GM19438 (cell line): ENCODE data around the gene CLCN6.

Source experiments
- ATAC-seq: cut with Tn5 transposase; IDR thresholded peaks from one replicate; pipeline ENCODE4 v1.9.1; 2021; ENCODE audit warnings: low read depth; ENCODE audit not compliant: unreplicated experiment

Gene CLCN6

DNA sequence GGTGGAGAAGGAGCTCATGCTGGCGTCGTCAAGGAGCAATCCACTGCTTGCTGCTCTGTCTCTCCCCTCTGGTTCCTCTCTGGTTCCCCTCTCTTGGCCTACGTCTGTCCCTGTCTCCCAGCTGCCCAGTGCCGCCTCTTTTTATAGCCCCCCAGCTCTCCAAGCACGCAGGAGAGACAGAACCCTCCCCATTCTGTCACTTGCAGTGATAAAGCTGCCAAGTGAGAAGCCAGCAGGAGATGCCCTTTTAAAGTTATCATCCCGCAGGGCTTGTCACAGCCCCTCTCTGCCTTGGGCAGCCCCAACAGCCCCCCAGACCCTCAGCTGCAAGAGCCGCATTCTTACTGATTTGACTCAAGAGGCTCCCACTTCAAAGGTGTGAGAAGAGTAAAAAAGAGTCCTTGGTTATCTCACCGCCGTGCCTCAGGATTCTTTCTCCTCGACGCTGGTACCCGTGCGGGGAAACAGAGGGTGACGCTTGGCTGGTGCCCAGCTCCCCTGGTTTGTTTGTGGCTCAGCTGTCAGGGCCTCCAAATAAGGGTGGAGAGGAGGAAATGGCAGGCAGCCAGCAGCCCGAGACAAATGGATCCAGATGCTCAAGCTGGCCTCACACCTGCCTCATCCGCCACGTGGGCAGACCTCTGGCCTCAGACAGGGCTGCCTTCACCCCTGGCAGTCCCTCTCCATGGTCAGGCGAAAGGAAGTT lies 41.8 kb downstream of the CLCN6 start, which contains the start of gene NPPA:
TSS of gene NPPA (minus strand) at position 117 of the 706 bp plus-strand sequence. CDS start at position 18, 99 bp downstream.
- no peak for ATAC-seq

DNA sequence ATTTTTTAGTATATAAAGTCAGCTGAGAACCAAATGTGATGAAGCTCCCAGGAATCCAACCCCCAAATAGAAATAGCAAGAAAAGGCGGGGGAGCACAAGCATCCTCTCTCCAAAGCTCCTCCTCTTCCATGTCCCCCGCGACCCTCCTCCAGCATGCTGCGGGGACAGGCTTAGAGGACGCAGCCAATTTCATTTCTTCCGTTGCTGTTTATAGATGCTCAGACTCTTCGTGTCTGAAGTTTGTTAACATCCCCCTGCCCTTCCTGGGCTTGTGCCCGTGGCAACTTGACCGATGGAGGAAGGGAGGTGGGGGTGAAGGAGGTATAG lies 42.3 kb downstream of the CLCN6 start:
- no peak for ATAC-seq

DNA sequence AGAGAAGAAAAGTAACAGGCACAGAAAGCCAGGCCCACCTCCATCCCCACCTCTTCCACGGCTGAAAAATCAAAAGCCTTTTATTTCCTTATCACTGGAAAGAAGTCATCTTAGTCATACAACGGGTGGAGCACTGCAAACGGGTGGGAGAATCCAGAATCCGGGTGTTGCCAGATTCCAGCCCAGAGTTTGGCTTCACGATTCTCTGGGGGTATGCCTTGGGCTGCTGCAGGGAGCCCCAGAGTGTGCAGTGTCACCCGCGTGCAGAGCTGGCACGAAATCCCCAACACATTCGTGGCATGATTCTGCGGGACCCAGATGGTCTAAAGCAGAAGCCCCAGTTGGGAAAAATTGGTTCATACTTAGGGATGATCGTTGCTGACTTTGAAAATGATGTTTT lies 44.2 kb downstream of the CLCN6 start:
- ATAC-seq = no peak

DNA sequence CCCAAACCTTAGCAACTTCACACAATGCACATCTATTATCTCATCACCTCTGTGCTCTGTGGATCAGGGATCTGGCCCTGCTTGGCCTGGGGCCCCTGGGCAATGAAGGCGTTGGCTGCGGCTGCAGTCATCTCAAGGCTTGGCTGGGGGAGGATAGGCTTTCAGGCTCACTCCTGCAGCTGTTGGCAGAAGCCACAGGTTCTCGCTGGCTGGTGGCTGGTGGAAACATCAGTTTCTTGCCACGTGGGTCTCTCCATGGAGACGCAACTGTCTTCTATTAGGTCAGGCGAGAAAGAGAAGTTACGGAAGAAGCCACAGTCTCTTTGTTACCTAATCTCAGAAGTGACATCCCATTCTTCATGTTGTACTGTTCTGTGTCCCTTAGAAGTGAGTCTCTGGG lies 45.2 kb downstream of the CLCN6 start:
- no peak for ATAC-seq

DNA sequence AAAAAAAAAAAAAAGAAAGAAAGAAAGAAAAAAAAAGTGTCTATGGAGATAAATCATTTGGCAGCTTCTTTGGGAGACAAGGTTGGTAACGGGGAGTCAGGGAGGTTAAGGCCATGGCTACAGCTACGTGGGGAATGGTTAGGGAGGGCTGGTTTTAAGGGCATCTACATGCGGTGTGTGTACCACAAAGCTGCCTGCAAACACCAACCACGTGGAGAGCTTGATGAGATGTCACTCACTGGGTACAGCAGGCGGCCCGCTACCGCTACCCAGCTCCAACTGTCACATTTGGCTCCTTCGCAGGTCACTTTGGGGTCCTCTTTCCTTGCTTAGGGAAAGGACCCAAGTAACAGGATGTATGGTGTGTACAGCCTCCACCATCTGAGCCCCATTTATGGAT lies 48.5 kb downstream of the CLCN6 start:
- no peak for ATAC-seq

DNA sequence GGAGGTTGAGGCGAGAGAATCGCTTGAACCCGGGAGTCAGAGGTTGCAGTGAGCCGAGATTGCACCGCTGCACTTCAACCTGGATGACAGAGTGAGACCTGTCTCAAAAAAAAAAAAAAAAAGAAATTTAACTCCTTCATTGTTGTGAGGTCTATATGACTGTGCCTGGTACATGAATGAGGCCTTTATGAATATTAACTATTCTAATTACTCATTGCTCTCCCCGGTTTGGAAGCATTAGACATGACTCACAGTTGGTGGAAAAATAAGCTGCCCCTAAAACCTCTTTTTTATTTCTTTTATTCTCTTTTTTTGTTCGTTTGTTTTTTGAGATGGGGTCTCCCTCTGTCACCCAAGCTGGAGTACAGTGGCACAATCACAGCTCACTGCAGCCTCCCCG lies 49.4 kb downstream of the CLCN6 start:
- no peak for ATAC-seq

DNA sequence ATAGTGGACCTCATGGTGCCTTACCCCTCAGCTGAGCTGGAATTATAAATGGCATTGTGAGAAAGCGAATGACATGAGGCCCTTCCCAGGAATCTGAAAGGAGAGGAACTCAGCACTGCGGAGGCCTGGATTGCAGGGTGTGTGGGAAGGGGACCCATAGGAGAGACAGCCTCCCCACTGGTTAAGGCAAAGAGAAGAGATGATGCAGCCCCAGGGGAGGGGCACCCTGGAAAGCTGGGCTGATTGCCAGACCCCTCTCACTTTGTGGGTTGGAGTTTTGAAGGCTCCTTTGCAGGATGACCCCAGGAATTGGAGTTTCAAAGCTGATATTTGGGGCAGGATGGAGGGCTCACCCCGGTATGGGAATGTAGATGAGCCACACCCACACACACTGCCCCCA lies 50.7 kb downstream of the CLCN6 start:
- no peak for ATAC-seq

DNA sequence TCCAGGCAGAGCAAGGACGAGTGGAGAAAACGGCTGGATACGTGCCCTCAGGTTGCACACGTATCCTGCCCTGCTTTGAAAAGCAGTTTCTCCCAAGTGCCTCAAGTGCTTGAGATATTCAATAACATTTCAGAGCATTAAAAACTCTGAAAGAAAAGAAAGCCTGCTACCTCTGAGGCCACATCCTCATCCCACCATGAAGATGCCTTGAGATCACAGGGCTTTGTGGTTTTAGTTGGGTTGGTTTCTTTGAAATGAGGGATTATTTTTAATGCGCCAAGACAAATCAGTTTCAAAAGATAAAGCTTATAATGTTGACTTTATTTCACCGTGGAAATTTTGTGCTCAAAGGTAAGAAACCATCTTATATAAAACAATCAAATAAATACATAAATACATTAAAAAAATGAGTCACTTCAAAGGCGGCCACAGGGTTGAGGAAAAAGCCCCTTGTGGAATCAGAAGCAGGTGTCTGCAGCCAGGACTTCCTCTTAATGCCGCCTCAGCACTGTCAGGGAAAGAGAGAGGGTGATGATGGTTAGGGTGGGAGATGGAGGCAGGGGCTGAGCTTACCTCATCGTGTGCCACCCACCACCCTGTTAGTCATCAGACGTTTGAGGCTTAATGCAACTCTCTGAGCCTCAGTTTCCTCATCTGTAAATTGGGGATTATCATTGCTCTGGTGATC lies 51.3 kb downstream of the CLCN6 start:
- ATAC-seq = no peak

DNA sequence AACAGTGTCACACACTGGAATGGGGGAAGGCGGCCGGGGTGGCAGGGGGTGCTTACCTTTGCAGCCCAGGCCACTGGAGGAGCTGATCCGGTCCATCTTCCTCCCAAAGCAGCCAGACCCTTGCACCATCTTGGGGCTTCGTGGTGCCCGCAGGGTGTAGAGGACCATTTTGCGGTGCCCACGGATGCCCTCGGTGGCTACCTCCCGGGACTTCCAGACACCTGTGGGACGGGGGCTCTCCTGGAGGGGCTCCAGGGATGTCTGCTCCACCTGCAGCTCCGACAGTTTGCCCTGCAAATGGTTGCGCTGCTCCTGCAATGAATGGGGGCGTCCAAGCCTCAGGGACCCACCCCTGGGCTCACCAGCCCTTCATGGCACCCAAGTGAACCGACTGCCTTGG lies 52.2 kb downstream of the CLCN6 start:
- ATAC-seq = no peak

DNA sequence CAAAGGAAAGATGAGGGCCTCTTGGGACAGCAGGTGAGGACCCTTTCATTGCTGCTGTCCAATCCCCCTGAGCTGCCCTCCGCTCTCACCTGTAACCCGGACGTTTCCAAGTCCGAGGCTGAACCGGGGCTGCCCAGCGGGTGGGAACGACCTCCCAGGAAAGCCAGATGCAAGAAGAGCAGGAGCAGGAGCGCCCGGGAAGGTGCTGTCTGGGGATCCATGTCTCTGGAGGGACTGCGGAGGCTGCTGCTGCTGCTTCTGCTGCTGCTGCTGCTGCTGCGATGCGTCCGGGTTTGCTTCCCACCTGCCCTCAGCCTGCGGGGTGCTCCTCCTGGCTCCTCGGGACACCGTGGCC lies 52.6 kb downstream of the CLCN6 start, which contains the start of gene NPPB:
TSS of gene NPPB (minus strand) at position 333 of the 355 bp plus-strand sequence. CDS start at position 221, 112 bp downstream.
- ATAC-seq = no peak

DNA sequence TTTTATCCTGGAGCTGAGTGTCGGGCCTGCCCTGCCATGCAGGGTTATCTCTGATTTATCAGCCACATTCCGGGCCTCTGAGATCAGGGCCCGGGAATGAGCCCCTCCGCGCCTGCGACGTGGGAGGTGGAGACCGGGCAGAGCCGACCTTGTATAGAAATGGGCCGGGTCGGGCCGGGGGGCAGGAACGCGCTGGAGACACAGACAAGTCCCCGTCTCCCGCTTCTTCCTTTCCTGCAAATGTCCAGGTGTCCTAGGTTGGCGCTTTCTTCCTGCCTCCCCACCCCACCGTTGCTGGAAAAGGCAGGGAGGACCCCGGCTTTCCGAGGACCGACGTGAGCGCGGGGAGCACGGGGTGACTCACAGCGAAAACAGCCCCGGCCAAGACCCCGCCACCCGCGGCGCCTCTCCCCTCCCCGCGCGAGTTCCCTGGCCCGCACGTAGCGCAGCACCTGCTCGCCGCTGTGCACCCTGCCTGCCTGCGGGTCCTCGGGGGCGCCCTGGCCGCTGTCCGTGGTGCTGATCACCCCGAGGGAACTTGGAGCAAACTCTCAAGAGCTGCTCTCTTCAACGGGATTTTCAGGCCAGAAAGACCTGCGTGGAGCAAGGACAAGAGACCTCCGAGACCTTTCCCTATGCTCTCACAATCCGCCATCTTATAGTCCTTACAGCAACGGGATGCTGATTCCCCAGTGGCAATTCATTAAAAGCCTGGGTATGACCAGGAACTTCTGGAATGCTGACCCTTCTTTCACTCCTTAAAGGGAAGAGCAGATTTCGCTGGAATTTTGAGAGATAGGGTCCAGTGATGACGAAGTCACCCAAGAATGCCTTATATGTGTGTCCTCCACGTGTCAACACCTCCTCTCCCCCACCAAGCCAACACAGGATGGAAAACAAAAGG lies 53.2 kb downstream of the CLCN6 start:
- no peak for ATAC-seq

DNA sequence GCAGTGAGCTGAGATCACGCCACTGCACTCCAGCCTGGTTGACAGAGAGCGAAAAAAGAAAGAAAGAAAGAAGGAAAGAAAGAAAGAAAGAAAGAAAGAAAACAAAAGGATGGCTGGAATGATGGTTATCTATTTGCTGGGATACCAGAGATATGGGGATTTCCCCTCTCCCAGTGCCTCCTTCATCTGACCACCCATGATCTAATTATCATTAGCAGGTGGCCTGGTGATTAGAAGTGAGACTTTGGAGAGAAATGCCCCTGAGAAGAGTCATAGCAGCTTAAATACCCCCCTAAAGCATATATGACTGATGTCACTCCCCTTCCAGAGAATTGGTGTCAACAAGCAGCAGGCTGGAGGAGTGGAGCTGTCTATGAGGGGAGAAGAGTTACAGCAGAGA lies 54.1 kb downstream of the CLCN6 start:
- ATAC-seq = no peak

DNA sequence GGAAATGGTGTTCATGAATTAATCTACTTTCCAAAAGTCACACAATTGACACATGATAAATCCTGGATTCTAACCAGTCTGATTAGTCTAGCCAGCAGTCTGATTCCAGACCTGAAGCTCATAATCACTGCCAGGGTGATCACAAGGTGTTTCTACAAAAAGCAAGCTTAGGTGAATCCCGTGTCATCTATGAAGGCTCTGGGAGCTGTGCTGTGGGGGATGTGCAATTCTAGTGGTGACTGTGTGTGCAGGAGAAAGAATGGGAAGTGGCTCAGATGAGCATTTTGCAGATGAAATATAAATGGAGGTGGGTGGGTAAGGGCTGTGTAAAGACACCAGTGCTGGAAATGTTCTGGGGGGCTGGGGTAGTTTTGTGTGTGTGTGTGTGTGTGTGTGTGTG lies 54.6 kb downstream of the CLCN6 start:
- no peak for ATAC-seq

DNA sequence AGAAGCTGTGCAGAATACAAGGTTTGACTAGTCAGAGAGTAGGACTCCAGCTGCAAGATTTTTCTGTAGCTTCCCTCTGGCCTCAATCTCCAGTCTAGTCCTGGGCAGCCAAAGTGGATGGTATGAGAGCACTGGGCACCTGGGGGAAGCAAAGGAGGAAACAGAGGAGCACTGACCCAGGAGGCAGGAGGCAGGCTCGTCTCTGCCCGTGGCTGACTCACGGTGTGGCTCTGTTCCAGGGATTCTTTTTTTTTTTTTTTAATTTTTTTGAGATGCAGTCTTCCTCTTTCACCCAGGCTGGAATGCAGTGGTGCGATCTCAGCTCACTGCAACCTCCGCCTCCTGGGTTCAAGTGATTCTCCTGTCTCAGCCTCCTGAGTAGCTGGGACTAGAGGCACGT lies 56.9 kb downstream of the CLCN6 start:
- no peak for ATAC-seq

DNA sequence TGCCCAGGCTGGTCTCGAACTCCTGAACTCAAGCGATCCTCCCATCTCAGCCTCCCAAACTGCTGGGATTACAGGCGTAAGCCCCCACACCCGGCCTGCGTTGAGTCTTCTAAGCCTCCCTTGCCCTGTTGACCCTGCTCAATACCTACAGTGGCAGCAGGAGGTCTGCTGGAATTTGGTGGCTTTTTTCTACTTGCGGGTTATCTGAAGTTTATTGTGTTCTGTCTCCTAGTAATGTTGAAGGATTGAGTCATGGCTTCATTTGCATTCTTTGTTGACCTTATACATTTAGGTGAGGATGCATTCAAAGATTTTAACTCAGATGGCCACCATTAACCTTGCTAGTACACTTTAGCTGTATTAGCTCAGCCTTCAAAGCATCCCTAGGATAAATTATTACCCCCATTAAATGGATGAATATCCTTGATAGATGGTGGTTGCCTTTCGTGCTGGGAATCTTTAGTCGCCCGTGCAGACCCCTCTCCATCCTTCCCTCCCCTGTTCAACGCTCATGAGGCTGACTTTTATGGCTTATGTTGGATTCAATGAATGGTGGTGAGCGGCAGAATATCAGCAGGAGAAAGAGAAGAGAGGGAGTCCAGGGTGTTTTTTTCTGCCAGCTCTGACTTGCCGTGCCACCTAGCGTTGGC lies 62.5 kb downstream of the CLCN6 start:
- no peak for ATAC-seq

DNA sequence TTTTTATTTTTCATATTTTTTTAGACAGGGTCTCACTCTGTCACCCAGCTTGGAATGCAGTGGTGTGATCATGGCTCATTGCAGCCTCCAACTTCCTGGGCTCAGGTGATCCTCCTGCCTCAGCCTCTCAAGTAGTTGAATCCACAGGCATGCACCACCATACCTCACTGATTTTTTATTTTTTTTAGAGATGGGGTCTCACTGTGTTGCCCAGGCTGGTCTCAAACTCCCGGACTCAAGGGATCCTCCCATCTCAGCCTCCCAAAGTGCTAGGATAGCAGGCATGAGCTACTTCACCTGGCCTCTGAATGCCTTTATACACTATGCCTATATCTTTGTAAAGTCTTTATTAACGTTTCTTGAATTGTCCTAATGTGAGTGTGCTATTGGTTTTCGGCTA lies 63.1 kb downstream of the CLCN6 start:
- ATAC-seq = no peak

DNA sequence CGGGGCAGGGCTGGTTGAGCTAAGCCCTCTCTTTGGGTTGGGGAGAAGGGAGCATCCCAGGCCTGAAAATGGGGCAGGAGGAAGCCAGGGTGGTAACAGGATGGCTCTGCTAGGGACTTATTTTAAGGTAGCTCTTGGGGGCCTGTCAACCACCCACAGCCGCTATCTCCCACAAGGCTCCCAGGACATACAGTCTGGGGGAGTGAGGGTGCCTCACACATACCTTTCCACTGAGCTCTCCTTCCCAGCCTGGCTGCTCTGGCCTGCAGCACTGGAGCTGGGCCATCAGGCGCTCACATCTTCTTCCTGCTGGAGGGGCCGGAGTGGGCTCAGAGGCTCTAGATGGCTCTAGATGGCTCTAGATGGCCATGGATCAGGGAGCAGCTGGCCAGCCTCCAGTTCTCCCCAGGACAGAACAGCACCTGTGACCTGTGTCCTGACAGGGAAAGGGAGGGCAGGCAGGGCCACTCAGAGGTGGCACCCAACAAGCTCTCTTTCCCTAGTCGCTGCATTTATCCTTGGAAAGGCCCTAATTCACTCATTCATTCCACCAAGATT lies 63.7 kb downstream of the CLCN6 start:
- no peak for ATAC-seq

DNA sequence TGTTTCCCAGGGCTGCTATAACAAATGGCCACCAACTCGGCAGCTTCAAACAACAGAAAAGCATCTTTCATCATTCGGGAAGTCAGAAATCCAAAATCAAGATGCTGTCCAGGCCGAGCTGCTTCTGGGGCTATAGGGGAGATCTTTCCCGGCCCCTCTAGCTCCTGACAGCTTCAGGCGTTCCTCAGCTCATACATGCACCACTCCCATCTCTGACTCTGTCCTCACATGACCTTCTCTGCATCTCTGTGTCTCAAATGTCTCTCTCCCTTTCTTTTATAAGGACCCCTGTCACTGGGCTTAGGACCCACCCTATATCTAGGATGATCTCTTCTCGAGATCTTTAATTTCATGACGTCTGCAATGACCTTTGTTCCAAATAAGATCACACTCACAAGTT lies 66.6 kb downstream of the CLCN6 start:
- ATAC-seq = no peak

DNA sequence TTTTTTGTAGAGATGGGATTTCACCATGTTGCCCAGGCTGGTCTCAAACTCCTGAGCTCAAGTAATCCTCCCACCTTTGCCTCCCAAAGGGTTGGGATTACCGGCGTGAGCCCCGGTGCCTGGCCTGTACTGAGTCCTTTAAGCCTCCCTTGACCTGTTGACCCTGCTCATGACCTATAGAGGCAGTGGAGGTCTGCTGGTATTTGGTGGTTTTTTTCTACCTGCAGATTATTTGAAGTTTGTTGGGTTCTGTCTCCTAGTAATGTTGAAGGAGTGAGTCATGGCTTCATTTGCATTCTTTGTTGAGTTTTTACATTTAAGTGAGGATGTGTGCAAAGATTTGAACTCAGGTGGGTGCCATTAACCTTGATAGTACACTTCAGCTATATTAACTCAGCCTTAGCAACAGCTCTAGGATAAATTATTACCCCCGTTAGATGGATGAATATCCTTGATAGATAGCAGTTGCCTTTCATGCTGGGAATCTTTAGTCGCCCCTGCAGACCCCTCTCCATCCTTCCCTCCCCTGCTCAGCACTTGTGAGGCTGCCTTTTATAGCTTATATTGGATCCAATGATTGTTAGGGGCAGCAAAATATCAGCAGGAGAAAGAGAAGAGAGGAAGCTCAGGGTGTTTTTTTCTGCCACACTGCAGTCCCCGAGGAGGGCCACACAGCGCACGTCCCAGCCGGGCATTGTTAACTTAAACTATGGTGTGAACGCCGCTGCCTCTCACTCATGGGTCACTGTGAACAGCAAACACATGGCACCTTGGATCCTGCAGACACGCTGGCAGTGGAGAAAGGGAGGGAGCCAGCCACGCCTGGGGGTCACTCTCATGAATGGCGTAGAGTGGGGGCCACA lies 67.6 kb downstream of the CLCN6 start:
- no peak for ATAC-seq

DNA sequence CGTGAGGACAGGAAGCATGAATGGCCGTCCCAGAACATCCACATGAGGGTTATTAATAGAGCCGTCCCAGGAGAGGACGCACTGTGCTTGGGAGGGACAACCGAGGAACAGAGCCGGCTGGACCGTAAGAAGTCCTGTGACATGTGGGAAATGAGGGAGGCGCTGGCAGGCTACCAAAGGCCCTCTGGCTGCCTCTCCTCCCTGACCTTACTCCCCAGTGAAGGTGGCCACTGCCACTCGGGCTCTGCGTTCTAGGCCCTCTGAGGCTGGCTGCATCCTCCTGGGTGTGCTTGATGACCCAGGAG lies 68.2 kb downstream of the CLCN6 start:
- no peak for ATAC-seq
